ENCODE results near the gene GTF2A1.

Gene GTF2A1

DNA sequence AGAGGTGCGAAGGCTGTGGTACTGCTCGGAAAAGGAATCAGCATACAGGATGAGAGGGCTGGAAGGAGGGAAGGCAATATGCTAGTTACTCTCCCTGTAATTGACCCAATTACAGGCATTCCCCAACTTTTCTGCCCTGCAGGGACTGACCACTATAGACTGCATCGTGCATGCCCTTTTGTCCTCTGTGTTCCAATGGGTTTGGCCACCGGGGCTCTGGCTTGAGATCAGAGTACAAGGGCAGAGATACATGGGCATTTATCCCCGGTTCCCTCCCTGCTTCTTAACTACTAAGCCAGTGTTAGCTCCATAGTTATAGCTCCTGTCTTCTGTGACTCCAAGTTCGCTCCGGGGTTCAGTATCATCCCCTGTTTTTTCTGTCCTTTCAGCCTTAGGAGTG lies 59.7 kb downstream of the GTF2A1 start:
- H2BK120ac ChIP-seq (ENCODE audit: low read depth, low read length), result no peak overlapping the region
- H2BK12ac ChIP-seq (ENCODE audit: low read length), result no peak overlapping the region
- H3K27me3 ChIP-seq (ENCODE audit: control insufficient read depth in 3 of 3, insufficient read depth in 3 of 3, low read depth in 1 of 3, low read length in 3 of 3), result no peaks in the 10 kb centered on the region
- H3K4me2 ChIP-seq (ENCODE audit: insufficient read depth, low read length, poor library complexity, severe bottlenecking), result no peak overlapping the region
- H3K27ac ChIP-seq (replicated peaks; ENCODE audit: low read length), result no peak overlapping the region
- no peak overlapping the region for H3K4ac ChIP-seq (ENCODE audit: low read length)
- no peak overlapping the region for H2AFZ ChIP-seq (ENCODE audit: low read length)
- H2AK5ac ChIP-seq (ENCODE audit: low read depth, low read length), result no peak overlapping the region
- DNase-seq (ENCODE audit: low spot score), result no peak
- H3K23ac ChIP-seq (ENCODE audit: low read depth, low read length, poor library complexity), result no peak overlapping the region
- H3K9me3 ChIP-seq (replicated peaks in 1 of 2; ENCODE audit: control insufficient read depth in 2 of 2, insufficient read depth in 1 of 2, low read depth in 1 of 2, low read length in 2 of 2), result no peaks in the 10 kb centered on the region
- no peak overlapping the region for H4K8ac ChIP-seq (ENCODE audit: low read depth, low read length)
- no peak overlapping the region for H3K18ac ChIP-seq (ENCODE audit: low read length)
- no peak overlapping the region for H4K91ac ChIP-seq (ENCODE audit: low read depth, low read length, poor library complexity)
- H3K4me1 ChIP-seq (ENCODE audit: control insufficient read depth in 2 of 2, insufficient read depth in 1 of 2, low read depth in 1 of 2, low read length in 2 of 2), result no peaks in the 10 kb centered on the region
- no peak overlapping the region for H3K9ac ChIP-seq (ENCODE audit: low read depth, low read length, poor library complexity)
- WGBS, 2 donors (ENCODE audit: extremely low coverage in 2 of 2, insufficient read length in 2 of 2, insufficient replicate concordance in 1 of 2), result no CpG with 5 or more reads among the region's 7 CpGs
- H3K36me3 ChIP-seq (replicated peaks in 1 of 2; ENCODE audit: control insufficient read depth in 2 of 2, insufficient read depth in 2 of 2, low read length in 2 of 2), result no peaks in the 10 kb centered on the region
- no peak overlapping the region for H2BK5ac ChIP-seq (ENCODE audit: low read length)
- no peak overlapping the region for H2BK15ac ChIP-seq (ENCODE audit: low read length)
- no peak overlapping the region for H3K4me3 ChIP-seq (ENCODE audit: low read length in 2 of 2)
- H3K79me1 ChIP-seq (ENCODE audit: low read depth, low read length), result no peaks in the 10 kb centered on the region
- H3K14ac ChIP-seq (ENCODE audit: low read length), result no peak overlapping the region

DNA sequence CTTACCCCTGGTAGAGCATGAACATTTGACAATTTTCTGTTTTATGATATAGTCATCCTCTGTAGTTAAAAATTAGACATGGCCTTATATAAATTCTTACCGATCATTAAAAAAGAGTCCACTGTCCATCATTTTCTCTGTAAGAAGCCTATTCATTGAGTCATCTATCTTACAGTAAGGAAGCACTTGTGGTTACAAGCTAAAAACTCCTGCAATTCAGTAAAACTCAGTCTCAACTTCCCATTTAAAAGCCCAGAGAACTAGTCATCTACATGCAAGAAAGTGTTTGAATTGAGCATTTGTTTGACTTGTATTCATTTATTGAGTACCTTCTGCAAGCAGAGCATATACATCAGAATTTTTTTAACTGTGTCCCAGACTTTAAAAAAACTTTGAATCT lies 63.3 kb downstream of the GTF2A1 start:
- no peak overlapping the region for H3K4me3 ChIP-seq (ENCODE audit: low read length in 2 of 2)
- H3K27me3 ChIP-seq (ENCODE audit: control insufficient read depth in 3 of 3, insufficient read depth in 3 of 3, low read depth in 1 of 3, low read length in 3 of 3), result no peaks in the 10 kb centered on the region
- no peak overlapping the region for H3K14ac ChIP-seq (ENCODE audit: low read length)
- H3K27ac ChIP-seq (replicated peaks; ENCODE audit: low read length), result no peak overlapping the region
- no peak overlapping the region for H2BK5ac ChIP-seq (ENCODE audit: low read length)
- H2BK15ac ChIP-seq (ENCODE audit: low read length), result no peak overlapping the region
- H4K8ac ChIP-seq (ENCODE audit: low read depth, low read length), result no peak overlapping the region
- H3K36me3 ChIP-seq (replicated peaks in 1 of 2; ENCODE audit: control insufficient read depth in 2 of 2, insufficient read depth in 2 of 2, low read length in 2 of 2), result no peaks in the 10 kb centered on the region
- no peak overlapping the region for H3K9ac ChIP-seq (ENCODE audit: low read depth, low read length, poor library complexity)
- H2AFZ ChIP-seq (ENCODE audit: low read length), result no peak overlapping the region
- H3K4me2 ChIP-seq (ENCODE audit: insufficient read depth, low read length, poor library complexity, severe bottlenecking), result no peak overlapping the region
- no peaks in the 10 kb centered on the region for H3K9me3 ChIP-seq (replicated peaks in 1 of 2; ENCODE audit: control insufficient read depth in 2 of 2, insufficient read depth in 1 of 2, low read depth in 1 of 2, low read length in 2 of 2)
- H3K4ac ChIP-seq (ENCODE audit: low read length), result no peak overlapping the region
- no peaks in the 10 kb centered on the region for H3K79me1 ChIP-seq (ENCODE audit: low read depth, low read length)
- no peaks in the 10 kb centered on the region for H3K4me1 ChIP-seq (ENCODE audit: control insufficient read depth in 2 of 2, insufficient read depth in 1 of 2, low read depth in 1 of 2, low read length in 2 of 2)
- no CpG with 5 or more reads among the region's 1 CpG for WGBS, 2 donors (ENCODE audit: extremely low coverage in 2 of 2, insufficient read length in 2 of 2, insufficient replicate concordance in 1 of 2)
- no peak for DNase-seq (ENCODE audit: low spot score)
- H2AK5ac ChIP-seq (ENCODE audit: low read depth, low read length), result no peak overlapping the region
- no peak overlapping the region for H3K18ac ChIP-seq (ENCODE audit: low read length)
- H4K91ac ChIP-seq (ENCODE audit: low read depth, low read length, poor library complexity), result no peak overlapping the region
- no peak overlapping the region for H2BK12ac ChIP-seq (ENCODE audit: low read length)
- no peak overlapping the region for H2BK120ac ChIP-seq (ENCODE audit: low read depth, low read length)
- no peak overlapping the region for H3K23ac ChIP-seq (ENCODE audit: low read depth, low read length, poor library complexity)

- WGBS, 2 donors (ENCODE audit: extremely low coverage in 2 of 2, insufficient read length in 2 of 2, insufficient replicate concordance in 1 of 2), result no CpG with 5 or more reads among the region's 1 CpG
- no peak overlapping the region for H2BK15ac ChIP-seq (ENCODE audit: low read length)
Measured at GRCh38 chr14:81153187-81153586, 67.6 kb downstream of the GTF2A1 start.

GRCh38 chr14:81148635-81149034 lies 72.1 kb downstream of the GTF2A1 start:
- WGBS, 2 donors (ENCODE audit: extremely low coverage in 2 of 2, insufficient read length in 2 of 2, insufficient replicate concordance in 1 of 2), result no CpG with 5 or more reads among the region's 4 CpGs

More at GRCh38 chr14:81153187-81153586, 67.6 kb downstream of the GTF2A1 start:
- H3K79me1 ChIP-seq (ENCODE audit: low read depth, low read length), result no peaks in the 10 kb centered on the region
- no peaks in the 10 kb centered on the region for H3K27me3 ChIP-seq (ENCODE audit: control insufficient read depth in 3 of 3, insufficient read depth in 3 of 3, low read depth in 1 of 3, low read length in 3 of 3)
- no peak overlapping the region for H3K14ac ChIP-seq (ENCODE audit: low read length)
- no peak overlapping the region for H3K4me3 ChIP-seq (ENCODE audit: low read length in 2 of 2)
- no peak overlapping the region for H2AK5ac ChIP-seq (ENCODE audit: low read depth, low read length)
- no peak overlapping the region for H2BK12ac ChIP-seq (ENCODE audit: low read length)
- H3K4ac ChIP-seq (ENCODE audit: low read length), result no peak overlapping the region
- H3K27ac ChIP-seq (replicated peaks; ENCODE audit: low read length), result no peak overlapping the region
- no peak overlapping the region for H3K18ac ChIP-seq (ENCODE audit: low read length)
- no peak overlapping the region for H2AFZ ChIP-seq (ENCODE audit: low read length)
- DNase-seq (ENCODE audit: low spot score), result no peak
- no peak overlapping the region for H3K23ac ChIP-seq (ENCODE audit: low read depth, low read length, poor library complexity)
- H4K8ac ChIP-seq (ENCODE audit: low read depth, low read length), result no peak overlapping the region
- no peaks in the 10 kb centered on the region for H3K9me3 ChIP-seq (replicated peaks in 1 of 2; ENCODE audit: control insufficient read depth in 2 of 2, insufficient read depth in 1 of 2, low read depth in 1 of 2, low read length in 2 of 2)
- no peak overlapping the region for H4K91ac ChIP-seq (ENCODE audit: low read depth, low read length, poor library complexity)
- no peak overlapping the region for H3K9ac ChIP-seq (ENCODE audit: low read depth, low read length, poor library complexity)
- no peaks in the 10 kb centered on the region for H3K4me1 ChIP-seq (ENCODE audit: control insufficient read depth in 2 of 2, insufficient read depth in 1 of 2, low read depth in 1 of 2, low read length in 2 of 2)
- H3K36me3 ChIP-seq (replicated peaks in 1 of 2; ENCODE audit: control insufficient read depth in 2 of 2, insufficient read depth in 2 of 2, low read length in 2 of 2), result no peaks in the 10 kb centered on the region
- H3K4me2 ChIP-seq (ENCODE audit: insufficient read depth, low read length, poor library complexity, severe bottlenecking), result no peak overlapping the region
- H2BK5ac ChIP-seq (ENCODE audit: low read length), result no peak overlapping the region
- H2BK120ac ChIP-seq (ENCODE audit: low read depth, low read length), result no peak overlapping the region

More at GRCh38 chr14:81148635-81149034, 72.1 kb downstream of the GTF2A1 start:
- no peak overlapping the region for H3K27ac ChIP-seq (replicated peaks; ENCODE audit: low read length)
- no peak overlapping the region for H3K4me3 ChIP-seq (ENCODE audit: low read length in 2 of 2)
- H3K4me1 ChIP-seq (ENCODE audit: control insufficient read depth in 2 of 2, insufficient read depth in 1 of 2, low read depth in 1 of 2, low read length in 2 of 2), result no peaks in the 10 kb centered on the region
- H3K9me3 ChIP-seq (replicated peaks in 1 of 2; ENCODE audit: control insufficient read depth in 2 of 2, insufficient read depth in 1 of 2, low read depth in 1 of 2, low read length in 2 of 2), result no peaks in the 10 kb centered on the region
- H3K9ac ChIP-seq (ENCODE audit: low read depth, low read length, poor library complexity), result no peak overlapping the region
- H2BK120ac ChIP-seq (ENCODE audit: low read depth, low read length), result no peak overlapping the region
- no peak overlapping the region for H3K18ac ChIP-seq (ENCODE audit: low read length)
- H3K14ac ChIP-seq (ENCODE audit: low read length), result no peak overlapping the region
- no peak overlapping the region for H2BK12ac ChIP-seq (ENCODE audit: low read length)
- DNase-seq (ENCODE audit: low spot score), result no peak
- no peaks in the 10 kb centered on the region for H3K36me3 ChIP-seq (replicated peaks in 1 of 2; ENCODE audit: control insufficient read depth in 2 of 2, insufficient read depth in 2 of 2, low read length in 2 of 2)
- H2BK15ac ChIP-seq (ENCODE audit: low read length), result no peak overlapping the region
- no peak overlapping the region for H4K91ac ChIP-seq (ENCODE audit: low read depth, low read length, poor library complexity)
- no peaks in the 10 kb centered on the region for H3K79me1 ChIP-seq (ENCODE audit: low read depth, low read length)
- H4K8ac ChIP-seq (ENCODE audit: low read depth, low read length), result no peak overlapping the region
- no peak overlapping the region for H3K4me2 ChIP-seq (ENCODE audit: insufficient read depth, low read length, poor library complexity, severe bottlenecking)
- H2AFZ ChIP-seq (ENCODE audit: low read length), result no peak overlapping the region
- H3K4ac ChIP-seq (ENCODE audit: low read length), result no peak overlapping the region
- no peak overlapping the region for H2AK5ac ChIP-seq (ENCODE audit: low read depth, low read length)
- H2BK5ac ChIP-seq (ENCODE audit: low read length), result no peak overlapping the region
- no peaks in the 10 kb centered on the region for H3K27me3 ChIP-seq (ENCODE audit: control insufficient read depth in 3 of 3, insufficient read depth in 3 of 3, low read depth in 1 of 3, low read length in 3 of 3)
- H3K23ac ChIP-seq (ENCODE audit: low read depth, low read length, poor library complexity), result no peak overlapping the region

Data from neuronal stem cell (in vitro differentiated cells).